Measurements from ENCODE around the gene OR56A4.
"Not testable (repeated sequence)": the region's sequence is repeated elsewhere in the genome, so short reads cannot be mapped to it uniquely, and the experiment has no call there.

The OR56A4 gene

DNA sequence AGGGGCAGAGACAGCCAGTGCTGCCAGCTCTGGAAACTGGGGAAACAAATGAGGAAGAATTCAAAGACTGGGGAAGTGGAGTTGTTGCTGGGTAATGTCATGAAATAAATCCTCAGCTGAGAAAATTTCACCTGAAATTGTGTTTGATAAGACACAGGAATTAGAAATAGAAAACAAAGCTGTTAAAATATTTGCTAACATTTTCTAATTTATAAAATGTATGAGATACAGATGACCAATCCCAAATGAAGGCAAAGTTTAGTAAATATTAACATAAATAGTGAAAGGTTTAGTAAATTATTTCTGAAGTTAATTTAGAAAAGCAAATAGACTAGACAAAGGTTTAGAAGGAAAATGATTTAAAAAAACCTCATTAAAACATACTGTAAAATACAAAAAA lies 38.4 kb downstream of the OR56A4 start, which contains the start of gene OR56A5:
Gene OR56A5, minus strand, starts transcription at position 101 of the 400 bp plus-strand sequence. Its CDS starts 0 bp downstream, at position 101.
- no peak for DNase-seq
- in situ Hi-C loops (cut with MboI; ENCODE audit: low pct_unique_long_range_greater_than_20kb, low sequenced_read_pairs), result no loop called here

DNA sequence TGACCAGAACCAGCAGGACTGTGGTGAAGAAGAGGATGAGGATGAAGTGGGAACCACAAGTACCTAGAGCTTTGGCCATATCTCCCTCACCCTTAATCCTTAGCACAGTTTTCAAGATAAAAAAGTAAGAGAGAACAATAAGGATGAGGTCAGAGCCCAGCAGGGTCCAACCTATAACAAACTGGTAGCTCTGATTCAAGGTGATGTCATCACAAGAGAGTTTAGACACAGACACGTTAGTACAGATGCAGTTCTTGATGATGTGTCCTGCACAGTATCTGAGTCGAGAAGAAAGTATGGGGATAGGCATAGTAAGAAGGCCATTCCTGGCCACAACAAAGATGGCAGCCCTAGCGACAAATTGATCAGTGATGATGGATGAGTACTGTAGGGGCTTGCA lies 39.0 kb downstream of the OR56A4 start:
- in situ Hi-C loops (cut with MboI; ENCODE audit: low pct_unique_long_range_greater_than_20kb, low sequenced_read_pairs), result no loop called here
- no peak for DNase-seq

DNA sequence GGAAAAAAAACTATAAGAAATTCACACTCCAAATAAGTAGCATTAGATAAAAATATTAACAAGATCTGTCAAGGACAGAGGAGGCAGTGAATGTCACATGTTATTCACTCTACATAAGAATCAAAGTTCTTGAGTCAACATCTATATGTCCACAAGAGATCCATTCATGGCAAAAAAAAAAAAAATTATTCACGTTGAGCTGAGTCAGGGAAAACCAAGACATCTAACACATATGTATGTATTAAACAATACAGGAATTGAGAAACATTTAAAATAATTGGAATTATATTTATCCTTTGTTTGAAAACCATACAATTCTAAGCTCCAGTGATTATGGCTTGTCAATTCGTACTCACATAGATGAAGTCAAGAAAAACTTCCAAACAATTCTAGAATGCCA lies 39.8 kb downstream of the OR56A4 start:
- no peak for DNase-seq
- in situ Hi-C loops (cut with MboI; ENCODE audit: low pct_unique_long_range_greater_than_20kb, low sequenced_read_pairs), result no loop called here

DNA sequence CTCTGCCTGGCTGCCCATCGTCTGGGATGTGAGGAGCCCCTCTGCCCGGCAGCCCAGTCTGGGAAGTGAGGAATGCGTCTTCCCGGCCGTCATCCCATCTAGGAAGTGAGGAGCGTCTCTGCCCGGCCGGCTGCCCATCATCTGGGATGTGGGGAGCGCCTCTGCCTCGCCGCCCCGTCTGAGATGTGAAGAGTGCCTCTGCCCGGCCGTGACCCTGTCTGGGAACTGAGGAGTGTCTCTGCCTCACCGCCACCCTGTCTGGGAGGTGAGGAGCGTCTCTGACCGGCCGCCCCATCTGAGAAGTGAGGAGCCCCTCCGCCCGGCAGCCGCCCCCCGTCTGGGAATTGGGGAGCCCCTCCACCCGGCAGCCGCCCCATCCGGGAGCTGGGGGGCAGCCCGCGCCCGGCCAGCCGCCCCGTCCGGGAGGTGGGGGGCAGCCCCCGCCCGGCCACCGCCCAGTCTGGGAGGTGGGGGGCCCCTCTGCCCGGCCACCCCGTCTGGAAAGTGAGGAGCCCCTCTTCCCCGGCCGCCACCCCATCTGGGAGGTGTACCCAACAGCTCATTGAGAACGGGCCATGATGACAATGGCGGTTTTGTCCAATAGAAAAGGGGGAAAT lies 45.9 kb downstream of the OR56A4 start:
- not testable (repeated sequence) for DNase-seq

DNA sequence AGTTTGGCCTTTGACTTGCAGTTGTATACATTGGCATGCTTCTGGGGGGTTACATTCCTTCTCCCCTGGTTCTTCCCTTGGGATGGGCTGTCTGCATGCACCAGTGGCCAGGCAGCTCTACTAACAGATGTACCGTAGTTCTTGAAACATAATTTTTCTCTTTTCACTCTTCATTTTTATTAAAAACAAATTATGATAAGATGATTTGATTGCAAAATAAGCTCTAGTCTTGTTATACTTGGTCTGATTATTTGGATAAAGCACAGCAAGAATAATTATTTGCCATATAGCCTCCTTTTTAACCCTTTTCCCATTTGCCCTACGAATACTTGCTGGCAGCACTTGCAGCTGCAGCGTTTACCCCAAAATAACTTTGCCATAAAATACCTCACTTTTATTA lies 51.2 kb downstream of the OR56A4 start:
- in situ Hi-C loops (cut with MboI; ENCODE audit: low pct_unique_long_range_greater_than_20kb, low sequenced_read_pairs), result no loop called here
- no peak for DNase-seq

More for the DNA sequence above, 45.9 kb downstream of the OR56A4 start:
- in situ Hi-C loops (cut with MboI; ENCODE audit: low pct_unique_long_range_greater_than_20kb, low sequenced_read_pairs), result not testable (repeated sequence)

All from KBM-7 (cell line).